IMR-90 (cell line): ENCODE results near the gene UBE2G1. TPM values are rescaled to one million over a fixed set of nuclear protein-coding genes. Genes with fewer than 3 reads are reported as not detected.

Source experiments
- ATAC-seq: fragments of 200-7000 bp; cut with Tn5 transposase; 2 replicates; pipeline ENCODE4 v1.9.1; 2020; ENCODE audit warnings: low read depth, mild to moderate bottlenecking, moderate library complexity
- BruUV-seq: library from RNA; stranded (reverse); fragments of 400-500 nt; replicated peaks from 2 replicates; lab custom pipeline; 2021; lab: Mats Ljungman, UMichigan
- CTCF ChIA-PET: fragments of 300-600 bp; formaldehyde crosslinking; extraction: SDS; loops from one replicate; lab custom pipeline; 2021; ENCODE audit warnings: antibody characterized with exemption; lab: Yijun Ruan, JAX
- POLR2A ChIA-PET: fragments of 300-600 bp; sonication (Branson Sonifier 250); formaldehyde crosslinking; loops from one replicate; lab custom pipeline; 2022; ENCODE audit warnings: antibody characterized with exemption; ENCODE audit not compliant: unreplicated experiment; lab: Charles Lee
- DNase-seq: peaks from one replicate; pipeline ENCODE4 v3.0.0; 2013
- H2AFZ ChIP-seq: replicated peaks from 2 replicates; pipeline ENCODE3; 2013; ENCODE audit warnings: low read length, mild to moderate bottlenecking; ENCODE audit not compliant: poor library complexity
- H2AK5ac ChIP-seq: 2 replicates; pipeline ENCODE4 v1.6.1; 2013; ENCODE audit warnings: low read depth, low read length, inconsistent platforms
- H2AK9ac ChIP-seq: replicated peaks from 2 replicates; pipeline ENCODE3; 2013; ENCODE audit warnings: mild to moderate bottlenecking, low read depth, low read length, moderate library complexity; ENCODE audit not compliant: poor library complexity
- H2BK120ac ChIP-seq: 2 replicates; pipeline ENCODE4 v1.6.1; 2013; ENCODE audit warnings: low read depth, low read length, inconsistent platforms
- H2BK15ac ChIP-seq: 3 replicates; pipeline ENCODE4 v1.6.1; 2013; ENCODE audit warnings: low read depth, low read length, inconsistent platforms
- H2BK20ac ChIP-seq: 2 replicates; pipeline ENCODE4 v1.6.1; 2013; ENCODE audit warnings: low read depth, mild to moderate bottlenecking, inconsistent platforms, low read length, moderate library complexity
- H2BK5ac ChIP-seq: 2 replicates; pipeline ENCODE4 v1.6.1; 2013; ENCODE audit warnings: mild to moderate bottlenecking, low read depth, low read length, inconsistent platforms; ENCODE audit not compliant: poor library complexity, severe bottlenecking
- H3K14ac ChIP-seq: replicated peaks from 2 replicates; pipeline ENCODE4 v1.6.1; 2013; ENCODE audit warnings: low read depth, low read length, inconsistent platforms
- H3K18ac ChIP-seq: 2 replicates; pipeline ENCODE4 v1.6.1; 2013; ENCODE audit warnings: low read depth, low read length, control low read depth
- H3K23ac ChIP-seq: 2 replicates; pipeline ENCODE4 v1.6.1; 2013; ENCODE audit warnings: low read depth, low read length, inconsistent platforms
- H3K27ac ChIP-seq: 2 replicates; pipeline ENCODE4 v1.5.1; 2013; ENCODE audit warnings: mild to moderate bottlenecking, control low read depth, low read length; ENCODE audit not compliant: insufficient read depth
- H3K27me3 ChIP-seq: 2 replicates; pipeline ENCODE4 v1.6.1; 2013; ENCODE audit warnings: low read length; ENCODE audit not compliant: control insufficient read depth, insufficient read depth
- H3K36me3 ChIP-seq: 2 replicates; pipeline ENCODE4 v1.6.1; 2013; ENCODE audit warnings: low read length, mixed read lengths; ENCODE audit not compliant: control insufficient read depth, insufficient read depth
- H3K4ac ChIP-seq: 2 replicates; pipeline ENCODE4 v1.6.1; 2013; ENCODE audit warnings: low read depth, low read length, inconsistent platforms
- H3K4me1 ChIP-seq: 2 replicates; pipeline ENCODE4 v1.6.1; 2013; ENCODE audit warnings: low read length, mixed read lengths; ENCODE audit not compliant: control insufficient read depth, insufficient read depth
- H3K4me2 ChIP-seq: 2 replicates; pipeline ENCODE4 v1.6.1; 2013; ENCODE audit warnings: low read depth, mild to moderate bottlenecking, control low read depth, low read length, moderate library complexity
- H3K4me3 ChIP-seq: 2 replicates; pipeline ENCODE4 v1.5.1; 2013; ENCODE audit warnings: low read depth, mild to moderate bottlenecking, control low read depth, low read length, moderate library complexity; ENCODE audit not compliant: insufficient read depth
- H3K56ac ChIP-seq: 2 replicates; pipeline ENCODE4 v1.6.1; 2013; ENCODE audit warnings: low read length, inconsistent platforms; ENCODE audit not compliant: insufficient read depth; ENCODE audit errors: extremely low read depth
- H3K79me1 ChIP-seq, 2 experiments: 2 replicates each; pipeline ENCODE4 v1.6.1; 2013; ENCODE audit warnings: low read length in 2 of 2, inconsistent platforms in 1 of 2, low read depth in 1 of 2
- H3K9ac ChIP-seq: 2 replicates; pipeline ENCODE4 v1.6.1; 2013; ENCODE audit warnings: low read depth, low read length, control low read depth
- H3K9me1 ChIP-seq: 2 replicates; pipeline ENCODE4 v1.6.1; 2013; ENCODE audit warnings: low read length, inconsistent platforms; ENCODE audit not compliant: insufficient read depth
- H3K9me3 ChIP-seq: 2 replicates; pipeline ENCODE4 v1.6.1; 2013; ENCODE audit warnings: low read length; ENCODE audit not compliant: control insufficient read depth, insufficient read depth
- H4K20me1 ChIP-seq: 2 replicates; pipeline ENCODE4 v1.6.1; 2013; ENCODE audit warnings: low read length, inconsistent platforms; ENCODE audit not compliant: insufficient read depth
- H4K5ac ChIP-seq: 2 replicates; pipeline ENCODE4 v1.6.1; 2013; ENCODE audit warnings: mild to moderate bottlenecking, low read depth, low read length, control low read depth
- H4K8ac ChIP-seq, 2 experiments: 2 replicates each; pipeline ENCODE4 v1.6.1; 2013; ENCODE audit warnings: low read depth in 2 of 2, low read length in 2 of 2, control low read depth in 1 of 2, inconsistent platforms in 1 of 2
- H4K91ac ChIP-seq: 2 replicates; pipeline ENCODE4 v1.6.1; 2013; ENCODE audit warnings: low read depth, low read length, inconsistent platforms; ENCODE audit not compliant: insufficient read depth
- BHLHE40 ChIP-seq: fragments of 150-350 bp; IDR thresholded peaks from 2 replicates; pipeline ENCODE4 v1.6.1; 2016; ENCODE audit warnings: mild to moderate bottlenecking, low read depth, low read length
- CEBPB ChIP-seq: IDR thresholded peaks from 2 replicates; pipeline ENCODE4 v1.6.1; 2012; ENCODE audit warnings: low read depth, low read length, improper control_type of control experiment
- CHD1 ChIP-seq: IDR thresholded peaks from 2 replicates; pipeline ENCODE4 v1.6.1; 2012; ENCODE audit warnings: low read depth, low read length, improper control_type of control experiment
- CTCF ChIP-seq: conservative IDR thresholded peaks from 2 replicates; pipeline ENCODE4 v1.5.1; 2012; ENCODE audit warnings: mild to moderate bottlenecking, low read depth, low read length, improper control_type of control experiment
- ELK1 ChIP-seq: fragments of 150-350 bp; IDR thresholded peaks from 2 replicates; pipeline ENCODE4 v1.6.1; 2016; ENCODE audit warnings: low read depth, mild to moderate bottlenecking, low read length, moderate library complexity, borderline replicate concordance
- MAFK ChIP-seq: IDR thresholded peaks from 2 replicates; pipeline ENCODE4 v1.6.1; 2012; ENCODE audit warnings: low read depth, low read length, improper control_type of control experiment
- MAZ ChIP-seq: IDR thresholded peaks from 2 replicates; pipeline ENCODE4 v1.6.1; 2012; ENCODE audit warnings: low read depth, mild to moderate bottlenecking, low read length, improper control_type of control experiment, moderate library complexity, borderline replicate concordance
- MXI1 ChIP-seq: IDR thresholded peaks from 2 replicates; pipeline ENCODE4 v1.6.1; 2012; ENCODE audit warnings: low read depth, mild to moderate bottlenecking, low read length, moderate library complexity, borderline replicate concordance
- NFE2L2 ChIP-seq: fragments of 150-350 bp; IDR thresholded peaks from 2 replicates; pipeline ENCODE4 v1.6.1; 2016; ENCODE audit warnings: low read depth, mild to moderate bottlenecking, low read length
- RCOR1 ChIP-seq: IDR thresholded peaks from 2 replicates; pipeline ENCODE4 v1.6.1; 2012; ENCODE audit warnings: mild to moderate bottlenecking, low read length, improper control_type of control experiment; ENCODE audit not compliant: insufficient replicate concordance
- RFX5 ChIP-seq: IDR thresholded peaks from 2 replicates; pipeline ENCODE4 v1.8.0; 2012; ENCODE audit warnings: low read depth, mild to moderate bottlenecking, low read length, moderate library complexity
- WGBS, 2 experiments: methylation state at CpG; one replicate each; pipeline versions ENCODE4 v1.1.5 to v1.1.7; 2013; ENCODE audit warnings: missing lambda C conversion rate in 2 of 2; ENCODE audit not compliant: insufficient read length in 1 of 2; ENCODE audit errors: extremely low coverage in 2 of 2; 5-methylcytosine and 5-hydroxymethylcytosine counted together
- dilution Hi-C: fragments of 300-500 bp; cut with HindIII; formaldehyde crosslinking; loops from one replicate; pipeline ENCODE4 v1.14.3; 2018; ENCODE audit warnings: low sequenced_read_pairs; ENCODE audit not compliant: unreplicated experiment
- in situ Hi-C: fragments of 300-500 bp; cut with MboI; formaldehyde crosslinking; loops from 3 replicates; pipeline ENCODE4 v1.14.3; 2019; ENCODE audit warnings: low sequenced_read_pairs, inconsistent platforms, mixed read lengths
- intact Hi-C: fragments of 100-400 bp; cut with micrococcal nuclease; formaldehyde crosslinking; loops from 2 replicates; pipeline ENCODE4 v1.10.0; 2022
- polyA plus RNA-seq, 3 experiments: library from polyadenylated mRNA; depleted of rRNA; stranded (reverse); fragments of >200 nt; gene quantifications; 2 replicates each; pipeline ENCODE4 v1.2.3, GENCODE V29; 2012; ENCODE audit warnings: low replicate concordance in 1 of 3
- total RNA-seq: library from RNA; depleted of rRNA; stranded (reverse); fragments of >200 nt; gene quantifications from 2 replicates; pipeline ENCODE4 v1.2.3, GENCODE V29; 2012
- TF ChIP-seq, protein P1 (sequence below): fragments of 150-350 bp; IDR thresholded peaks from 2 replicates; pipeline ENCODE4 v1.6.1; 2017; ENCODE audit warnings: mild to moderate bottlenecking, antibody characterized with exemption, low read length, low read depth

UBE2G1 gene
- total and polyA plus RNA-seq, 2 of the 4 experiments (the other 2 are of a cell fraction): 26.3 to 26.6 TPM

- H3K4me2 ChIP-seq: no peak overlapping the region
- no peak for ATAC-seq
- no peak for DNase-seq
- no peak overlapping the region for H2BK5ac ChIP-seq
- ChIA-PET CTCF (no interaction called here), POLR2A (no interaction called here)
- no peak overlapping the region for H2AK5ac ChIP-seq
- no peaks in the 10 kb centered on the region for H3K9me3 ChIP-seq
- no peak overlapping the region for H3K4ac ChIP-seq
- H3K36me3 ChIP-seq: peaks cover 12% of the 10 kb centered on the region
- no peak overlapping the region for H3K14ac ChIP-seq
- H3K9me1 ChIP-seq: peaks cover 4% of the 10 kb centered on the region; the same call in 1 of the 2 replicates
- in situ Hi-C loops: no loop called here
- no peaks in the 10 kb centered on the region for H3K27me3 ChIP-seq
- WGBS, 2 experiments: no CpG with 5 or more reads among the region's 4 CpGs
- dilution Hi-C loops: no loop called here
- no peak overlapping the region for H2BK120ac ChIP-seq
- H4K8ac ChIP-seq: no peak overlapping the region
- peaks cover 13 to 33% of the 10 kb centered on the region in 2 experiments for H3K79me1 ChIP-seq
- H3K9ac ChIP-seq: no peak overlapping the region
- H4K91ac ChIP-seq: no peak overlapping the region
- BruUV-seq: no TSS peak
- no peak overlapping the region for H2BK20ac ChIP-seq
- H3K23ac ChIP-seq: no peak overlapping the region
- no peak overlapping the region for H2AFZ ChIP-seq
- no peak overlapping the region for H3K27ac ChIP-seq
- no peak overlapping the region for H3K56ac ChIP-seq
- intact Hi-C loops: no loop called here
- no peak overlapping the region for H4K5ac ChIP-seq
- no peak overlapping the region for H3K4me3 ChIP-seq
- H3K18ac ChIP-seq: no peak overlapping the region
- H2BK15ac ChIP-seq: no peak overlapping the region
- H3K4me1 ChIP-seq: no peaks in the 10 kb centered on the region
- TF ChIP-seq RFX5 (no peak), MAFK (no peak), MXI1 (no peak), RCOR1 (no peak), CHD1 (no peak), MAZ (no peak), NFE2L2 (no peak), CEBPB (no peak), CTCF (no peak), BHLHE40 (no peak), ELK1 (no peak)
- TF ChIP-seq, protein P1, sequence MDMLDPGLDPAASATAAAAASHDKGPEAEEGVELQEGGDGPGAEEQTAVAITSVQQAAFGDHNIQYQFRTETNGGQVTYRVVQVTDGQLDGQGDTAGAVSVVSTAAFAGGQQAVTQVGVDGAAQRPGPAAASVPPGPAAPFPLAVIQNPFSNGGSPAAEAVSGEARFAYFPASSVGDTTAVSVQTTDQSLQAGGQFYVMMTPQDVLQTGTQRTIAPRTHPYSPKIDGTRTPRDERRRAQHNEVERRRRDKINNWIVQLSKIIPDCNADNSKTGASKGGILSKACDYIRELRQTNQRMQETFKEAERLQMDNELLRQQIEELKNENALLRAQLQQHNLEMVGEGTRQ: no peak
- peaks cover 3% of the 10 kb centered on the region; the same call in 1 of the 2 replicates for H4K20me1 ChIP-seq
- H2AK9ac ChIP-seq: no peak overlapping the region
Observed at GRCh38 chr17:4269915-4270314, 96.6 kb downstream of the UBE2G1 start.
